OCI-LY7 (cell line): ENCODE measurements around the gene FRMD6. TPM values are rescaled to one million over a fixed set of nuclear protein-coding genes. Genes with fewer than 3 reads are reported as not detected.

Experiments
- BruUV-seq: library from RNA; stranded (reverse); fragments of 400-500 nt; replicated peaks from 2 replicates; lab custom pipeline; 2021; lab: Mats Ljungman, UMichigan
- CTCF ChIA-PET: fragments of 300-600 bp; sonication (Branson Sonifier 250); formaldehyde crosslinking; loops from one replicate; lab custom pipeline; 2022; ENCODE audit warnings: antibody characterized with exemption; ENCODE audit not compliant: unreplicated experiment; lab: Charles Lee
- POLR2A ChIA-PET: fragments of 300-600 bp; sonication (Branson Sonifier 250); formaldehyde crosslinking; loops from one replicate; lab custom pipeline; 2022; ENCODE audit warnings: antibody characterized with exemption; lab: Charles Lee
- DNase-seq: peaks from one replicate; pipeline ENCODE4 v3.0.0-alpha.2; 2015; ENCODE audit warnings: low spot score
- H2AFZ ChIP-seq: fragments of 200-600 bp; sonication (generic), shearing (Covaris generic); 2 replicates; pipeline ENCODE4 v1.6.1; 2014; ENCODE audit warnings: mild to moderate bottlenecking, antibody characterized with exemption, low read length, moderate library complexity
- H3K27ac ChIP-seq: fragments of 200-600 bp; sonication (generic); 2 replicates; pipeline ENCODE4 v1.5.1; 2014; ENCODE audit warnings: mixed run types, low read depth, mild to moderate bottlenecking, moderate library complexity, low read length, inconsistent platforms; ENCODE audit not compliant: poor library complexity, severe bottlenecking
- H3K36me3 ChIP-seq: fragments of 200-600 bp; sonication (generic); 2 replicates; pipeline ENCODE4 v1.6.1; 2014; ENCODE audit warnings: mild to moderate bottlenecking, antibody characterized with exemption, low read length, moderate library complexity, mixed read lengths; ENCODE audit not compliant: insufficient read depth
- H3K4me1 ChIP-seq: fragments of 200-600 bp; sonication (generic); 2 replicates; pipeline ENCODE4 v1.5.1; 2014; ENCODE audit warnings: mild to moderate bottlenecking, low read length; ENCODE audit not compliant: insufficient read depth, poor library complexity, severe bottlenecking
- H3K4me2 ChIP-seq: fragments of 200-600 bp; sonication (generic); 2 replicates; pipeline ENCODE4 v1.6.1; 2014; ENCODE audit warnings: mild to moderate bottlenecking, low read length
- H3K4me3 ChIP-seq: fragments of 200-600 bp; sonication (generic); 2 replicates; pipeline ENCODE4 v1.5.1; 2014; ENCODE audit warnings: mild to moderate bottlenecking, low read depth, low read length; ENCODE audit not compliant: poor library complexity, severe bottlenecking
- H3K79me2 ChIP-seq: fragments of 200-600 bp; sonication (generic); 2 replicates; pipeline ENCODE4 v1.6.1; 2016; ENCODE audit warnings: low read depth, mild to moderate bottlenecking, low read length, moderate library complexity, mixed read lengths; ENCODE audit not compliant: insufficient read depth
- H3K9me2 ChIP-seq: fragments of 200-600 bp; sonication (generic); 2 replicates; pipeline ENCODE4 v1.6.1; 2016; ENCODE audit warnings: mild to moderate bottlenecking, low read length, mixed read lengths; ENCODE audit not compliant: insufficient read depth
- H3K9me3 ChIP-seq: fragments of 200-600 bp; sonication (generic); 2 replicates; pipeline ENCODE4 v1.6.1; 2014; ENCODE audit warnings: mild to moderate bottlenecking, mixed run types, low read length, mixed read lengths
- H4K20me1 ChIP-seq: fragments of 200-600 bp; sonication (generic); 2 replicates; pipeline ENCODE4 v1.6.1; 2014; ENCODE audit warnings: mild to moderate bottlenecking, antibody characterized with exemption, low read length, moderate library complexity, mixed read lengths; ENCODE audit not compliant: insufficient read depth
- CTCF ChIP-seq: fragments of 200-600 bp; sonication (generic); conservative IDR thresholded peaks from 2 replicates; pipeline ENCODE4 v1.5.1; 2014; ENCODE audit warnings: mild to moderate bottlenecking, antibody characterized with exemption, low read length, moderate library complexity, mixed read lengths
- EZH2phosphoT487 ChIP-seq: fragments of 200-600 bp; sonication (generic); IDR thresholded peaks from 2 replicates; pipeline ENCODE4 v1.6.1; 2018; ENCODE audit warnings: low read depth, borderline replicate concordance, mild to moderate bottlenecking, mixed run types, antibody characterized with exemption, low read length, moderate library complexity, mixed read lengths
- intact Hi-C: fragments of 100-400 bp; cut with micrococcal nuclease; formaldehyde crosslinking; loops from one replicate; pipeline ENCODE4 v1.10.0; 2022; ENCODE audit not compliant: unreplicated experiment
- total RNA-seq, 2 experiments: library from RNA; depleted of rRNA in 1 of 2; stranded (reverse); fragments of >200 nt in 1 of 2; shearing (Covaris generic) in 1 of 2; gene quantifications; 2 replicates each; pipeline ENCODE4 v1.2.3, GENCODE V29; 2014 to 2022

The FRMD6 gene
- total RNA-seq, 2 experiments from 2014 or later: 4.4 to 12.3 TPM

GRCh38 chr14:51650716-51651387 lies 858 bp upstream of the FRMD6 start:
- Histone ChIP-seq H3K9me2 (no peaks in the 10 kb centered on the region), H3K4me1 (peaks cover 31% of the 10 kb centered on the region), H2AFZ (peak overlapping the region; percentile 75), H3K9me3 (no peaks in the 10 kb centered on the region), H3K27ac (peak overlapping the region; percentile 54), H3K4me2 (peak overlapping the region; percentile 80), H3K79me2 (peaks cover 18% of the 10 kb centered on the region; the same call in 1 of the 2 replicates), H3K36me3 (no peaks in the 10 kb centered on the region), H4K20me1 (no peaks in the 10 kb centered on the region), H3K4me3 (peak overlapping the region; percentile 85)
- BruUV-seq: no TSS peak
- POLR2A ChIA-PET: interaction anchor here (0.6 to 0.7 kb wide), 3 partner anchors 24 to 415 kb away, joined by 4 to 8 read pairs (median 5); no protein-coding TSS in a partner anchor
- no peak for DNase-seq
- no peak for TF ChIP-seq CTCF
- TF ChIP-seq EZH2phosphoT487: no peak
- CTCF ChIA-PET: no interaction called here
- intact Hi-C loops: loop anchor here (5.0 kb wide), 2 partner anchors 409 to 896 kb away; partner anchors contain the start of gene TMX1

- H3K4me2 ChIP-seq: peak overlapping the region; percentile 87
- CTCF ChIA-PET: interaction anchor here (0.6 kb wide), 1 partner anchor 391 kb away, joined by 3 read pairs; no protein-coding TSS in a partner anchor
- no TSS peak for BruUV-seq
- intact Hi-C loops: loop anchor here (2.0 to 5.0 kb wide), 3 partner anchors 194 to 895 kb away; partner anchors contain the start of gene TMX1
- H3K36me3 ChIP-seq: no peaks in the 10 kb centered on the region
- H2AFZ ChIP-seq: peak overlapping the region; percentile 76
- H4K20me1 ChIP-seq: no peaks in the 10 kb centered on the region
- H3K9me2 ChIP-seq: no peaks in the 10 kb centered on the region
- DNase-seq: peak; percentile 75
- H3K4me3 ChIP-seq: peak overlapping the region; percentile 87
- TF ChIP-seq CTCF: 0 out of 2 replicates have a peak, but pooled peaks have one; percentile 5
- TF ChIP-seq EZH2phosphoT487: no peak
- H3K79me2 ChIP-seq: peaks cover 18% of the 10 kb centered on the region; the same call in 1 of the 2 replicates
- no peaks in the 10 kb centered on the region for H3K9me3 ChIP-seq
- POLR2A ChIA-PET: interaction anchor here (0.7 to 1.5 kb wide), 4 partner anchors 10 to 84 kb away, joined by 3 to 5 read pairs (median 4); no protein-coding TSS in a partner anchor
- H3K4me1 ChIP-seq: peaks cover 31% of the 10 kb centered on the region
- peak overlapping the region; percentile 78 for H3K27ac ChIP-seq
Measured at GRCh38 chr14:51652168-51653078, 713 bp downstream of the FRMD6 start.
